ENCODE measurements around the gene LYSMD2.

DNA sequence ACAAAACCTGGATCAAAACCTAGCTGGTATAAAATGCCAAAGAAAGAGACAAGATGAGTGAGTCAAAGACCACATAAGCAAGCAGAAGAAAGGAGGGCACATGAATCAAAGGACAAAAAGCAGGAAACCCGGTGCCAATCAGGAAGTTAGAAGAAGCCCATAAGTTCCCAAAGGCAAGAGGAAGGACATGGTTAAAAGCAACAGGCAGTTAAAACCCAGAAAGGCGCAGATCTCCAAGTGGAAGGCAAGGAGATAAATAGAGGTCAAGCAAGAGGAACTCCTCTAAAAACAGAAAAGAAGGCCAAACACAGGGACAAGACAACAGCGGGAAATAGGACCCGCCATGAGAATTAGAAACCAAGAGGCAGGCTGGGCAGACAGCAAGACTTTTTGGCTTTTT is 18.3 kb upstream of the LYSMD2 start:
- TF ChIP-seq, protein P1, sequence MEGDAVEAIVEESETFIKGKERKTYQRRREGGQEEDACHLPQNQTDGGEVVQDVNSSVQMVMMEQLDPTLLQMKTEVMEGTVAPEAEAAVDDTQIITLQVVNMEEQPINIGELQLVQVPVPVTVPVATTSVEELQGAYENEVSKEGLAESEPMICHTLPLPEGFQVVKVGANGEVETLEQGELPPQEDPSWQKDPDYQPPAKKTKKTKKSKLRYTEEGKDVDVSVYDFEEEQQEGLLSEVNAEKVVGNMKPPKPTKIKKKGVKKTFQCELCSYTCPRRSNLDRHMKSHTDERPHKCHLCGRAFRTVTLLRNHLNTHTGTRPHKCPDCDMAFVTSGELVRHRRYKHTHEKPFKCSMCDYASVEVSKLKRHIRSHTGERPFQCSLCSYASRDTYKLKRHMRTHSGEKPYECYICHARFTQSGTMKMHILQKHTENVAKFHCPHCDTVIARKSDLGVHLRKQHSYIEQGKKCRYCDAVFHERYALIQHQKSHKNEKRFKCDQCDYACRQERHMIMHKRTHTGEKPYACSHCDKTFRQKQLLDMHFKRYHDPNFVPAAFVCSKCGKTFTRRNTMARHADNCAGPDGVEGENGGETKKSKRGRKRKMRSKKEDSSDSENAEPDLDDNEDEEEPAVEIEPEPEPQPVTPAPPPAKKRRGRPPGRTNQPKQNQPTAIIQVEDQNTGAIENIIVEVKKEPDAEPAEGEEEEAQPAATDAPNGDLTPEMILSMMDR (IDR thresholded peaks at IDR 0.05): no peak
- TF ChIP-seq POLR2A (IDR thresholded peaks at IDR 0.05): no peak

Data from right lobe of liver (tissue), 4 donors.